Peyer's patch (tissue), 4 donors: ENCODE measurements around the gene DCDC2. TPM values are rescaled to one million over a fixed set of nuclear protein-coding genes. Genes with fewer than 3 reads are reported as not detected.
"Not testable (repeated sequence)": the region's sequence is repeated elsewhere in the genome, so short reads cannot be mapped to it uniquely, and the experiment has no call there.

Experiments
- DNase-seq, 3 donors: peaks; one replicate each; pipeline ENCODE4 v3.0.0-alpha.2; 2017 to 2019
- H3K27ac ChIP-seq, 4 donors: fragments of 200-600 bp; sonication (generic); one replicate each; pipeline ENCODE4 v1.5.1; 2016 to 2019
- H3K27me3 ChIP-seq, 2 donors: fragments of 200-600 bp; sonication (generic); one replicate each; pipeline ENCODE4 v1.5.1; 2019
- H3K36me3 ChIP-seq, 3 donors: fragments of 200-600 bp; sonication (generic); one replicate each; pipeline ENCODE4 v1.5.1; 2016 to 2019
- H3K4me1 ChIP-seq, 4 donors: fragments of 200-600 bp; sonication (generic); one replicate each; pipeline ENCODE4 v1.5.1; 2016 to 2019
- H3K4me3 ChIP-seq, 4 donors: fragments of 200-600 bp; sonication (generic); 1 replicate in 3 of 4; 2 replicates in 1 of 4; pipeline ENCODE4 v1.5.1; 2016 to 2019; ENCODE audit warnings: mild to moderate bottlenecking in 1 of 4
- H3K9me3 ChIP-seq, 4 donors: fragments of 200-600 bp; sonication (generic); one replicate each; pipeline ENCODE4 v1.5.1; 2016 to 2019; ENCODE audit warnings: mild to moderate bottlenecking in 1 of 4
- POLR2A ChIP-seq, 2 donors: fragments of 450-650 bp; IDR thresholded peaks; one replicate each; pipeline ENCODE4 v1.5.1; 2017; ENCODE audit warnings: antibody characterized with exemption in 2 of 2, mild to moderate bottlenecking in 2 of 2, moderate library complexity in 2 of 2
- total RNA-seq, 4 donors: library from RNA; depleted of rRNA; stranded (reverse); fragments of >200 nt; gene quantifications; one replicate each; pipeline ENCODE4 v1.1.0, GENCODE V29; 2016
- TF ChIP-seq, protein P1 (sequence below), 6 experiments: fragments of 450-650 bp in 4 of 6; fragments of 200-600 bp in 2 of 6; sonication (generic) in 1 of 6; IDR thresholded peaks; one replicate each; pipeline ENCODE4 v1.5.1; 2017 to 2019; ENCODE audit warnings: antibody characterized with exemption in 6 of 6, mild to moderate bottlenecking in 3 of 6, moderate library complexity in 1 of 6

The DCDC2 gene
- total RNA-seq, 4 donors from 2014 or later = 0.27 to 3.3 (median 0.63) TPM

DNA sequence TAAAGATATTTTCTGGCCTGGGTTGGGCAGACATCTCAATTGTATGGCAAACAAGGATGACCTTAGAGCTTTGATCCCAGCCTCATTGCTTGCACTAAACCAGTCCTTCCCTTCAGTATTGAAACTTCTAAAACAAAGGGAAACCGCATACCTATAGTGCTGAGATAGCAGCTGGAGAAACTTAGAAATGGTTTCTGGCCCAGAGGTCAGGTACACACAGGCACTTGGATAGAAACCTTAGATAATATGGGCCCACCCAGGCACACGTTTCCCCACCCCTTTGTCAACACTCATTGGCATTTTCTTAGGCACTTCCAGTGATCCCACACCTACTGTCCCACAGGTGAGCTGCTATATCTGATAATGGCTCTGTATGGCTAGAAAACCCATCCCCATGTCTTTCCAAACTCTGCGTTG lies 209.7 kb downstream of the DCDC2 start:
- Histone ChIP-seq H3K4me1 (no peaks in the 10 kb centered on the region), H3K9me3 (no peaks in the 10 kb centered on the region), H3K4me3 (no peak overlapping the region), H3K27me3 (no peaks in the 10 kb centered on the region), H3K27ac (no peak overlapping the region), H3K36me3 (no peaks in the 10 kb centered on the region)
- TF ChIP-seq, protein P1, sequence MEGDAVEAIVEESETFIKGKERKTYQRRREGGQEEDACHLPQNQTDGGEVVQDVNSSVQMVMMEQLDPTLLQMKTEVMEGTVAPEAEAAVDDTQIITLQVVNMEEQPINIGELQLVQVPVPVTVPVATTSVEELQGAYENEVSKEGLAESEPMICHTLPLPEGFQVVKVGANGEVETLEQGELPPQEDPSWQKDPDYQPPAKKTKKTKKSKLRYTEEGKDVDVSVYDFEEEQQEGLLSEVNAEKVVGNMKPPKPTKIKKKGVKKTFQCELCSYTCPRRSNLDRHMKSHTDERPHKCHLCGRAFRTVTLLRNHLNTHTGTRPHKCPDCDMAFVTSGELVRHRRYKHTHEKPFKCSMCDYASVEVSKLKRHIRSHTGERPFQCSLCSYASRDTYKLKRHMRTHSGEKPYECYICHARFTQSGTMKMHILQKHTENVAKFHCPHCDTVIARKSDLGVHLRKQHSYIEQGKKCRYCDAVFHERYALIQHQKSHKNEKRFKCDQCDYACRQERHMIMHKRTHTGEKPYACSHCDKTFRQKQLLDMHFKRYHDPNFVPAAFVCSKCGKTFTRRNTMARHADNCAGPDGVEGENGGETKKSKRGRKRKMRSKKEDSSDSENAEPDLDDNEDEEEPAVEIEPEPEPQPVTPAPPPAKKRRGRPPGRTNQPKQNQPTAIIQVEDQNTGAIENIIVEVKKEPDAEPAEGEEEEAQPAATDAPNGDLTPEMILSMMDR (IDR thresholded peaks at IDR 0.05) = no peak
- no peak for TF ChIP-seq POLR2A (IDR thresholded peaks at IDR 0.05)
- no peak for DNase-seq

DNA sequence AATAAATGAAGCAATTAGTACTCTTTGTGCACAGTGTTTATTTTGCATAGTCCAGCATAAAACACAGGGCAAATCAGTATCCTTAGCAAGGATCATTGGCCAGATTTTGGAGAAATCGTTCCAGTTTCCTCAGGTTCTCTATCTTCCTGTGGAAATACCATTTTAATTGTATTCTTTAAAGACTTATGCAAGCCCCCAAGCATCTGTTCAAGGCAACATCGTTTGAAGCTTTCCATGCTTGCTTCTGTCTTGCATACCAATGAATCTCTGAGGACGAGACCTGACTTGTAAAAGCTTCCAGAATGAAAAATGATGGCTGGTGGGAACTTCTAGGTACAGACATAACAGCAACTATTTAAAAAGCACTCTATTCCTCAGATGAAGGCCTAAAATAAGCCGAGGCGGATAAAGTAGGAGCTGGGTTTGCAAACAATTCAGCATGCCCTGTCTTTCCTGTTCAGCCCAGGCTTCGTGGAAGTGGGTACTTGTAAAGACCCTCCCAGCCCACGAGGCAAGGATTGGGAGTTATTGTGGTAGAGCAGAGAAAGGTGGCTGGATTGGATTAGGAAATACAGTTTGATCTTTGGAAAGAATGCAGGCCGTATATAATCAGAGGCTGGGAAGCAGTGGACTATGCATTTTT lies 210.2 kb downstream of the DCDC2 start:
- Histone ChIP-seq H3K36me3 (no peaks in the 10 kb centered on the region), H3K27me3 (no peaks in the 10 kb centered on the region), H3K4me3 (no peak overlapping the region), H3K4me1 (no peaks in the 10 kb centered on the region), H3K9me3 (no peaks in the 10 kb centered on the region), H3K27ac (no peak overlapping the region)
- DNase-seq = no peak
- TF ChIP-seq POLR2A (IDR thresholded peaks at IDR 0.05) = no peak
- TF ChIP-seq, protein P1 (IDR thresholded peaks at IDR 0.05) = no peak

DNA sequence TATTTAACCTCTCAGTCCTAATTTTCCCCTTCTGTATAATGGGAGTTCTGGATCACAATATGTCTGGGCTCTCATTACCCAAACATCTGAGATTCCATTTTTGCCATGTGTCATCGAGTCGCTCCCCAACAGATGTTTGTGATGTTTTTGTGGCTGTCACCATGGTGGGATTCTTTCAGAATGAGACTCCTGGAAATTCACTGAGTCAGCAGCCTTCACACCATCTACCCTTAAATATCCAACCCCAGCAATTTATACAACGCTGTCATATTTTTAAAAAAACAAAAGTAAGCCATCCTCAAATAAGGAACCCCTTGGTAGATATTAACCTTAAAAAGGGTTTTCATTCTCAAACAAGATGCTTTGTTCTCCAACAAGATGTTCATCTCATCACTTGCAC lies 211.0 kb downstream of the DCDC2 start:
- Histone ChIP-seq H3K27ac (no peak overlapping the region), H3K4me3 (no peak overlapping the region), H3K4me1 (no peaks in the 10 kb centered on the region), H3K9me3 (no peaks in the 10 kb centered on the region), H3K36me3 (no peaks in the 10 kb centered on the region), H3K27me3 (no peaks in the 10 kb centered on the region)
- no peak for DNase-seq
- TF ChIP-seq POLR2A (IDR thresholded peaks at IDR 0.05) = no peak
- TF ChIP-seq, protein P1 (IDR thresholded peaks at IDR 0.05) = no peak

DNA sequence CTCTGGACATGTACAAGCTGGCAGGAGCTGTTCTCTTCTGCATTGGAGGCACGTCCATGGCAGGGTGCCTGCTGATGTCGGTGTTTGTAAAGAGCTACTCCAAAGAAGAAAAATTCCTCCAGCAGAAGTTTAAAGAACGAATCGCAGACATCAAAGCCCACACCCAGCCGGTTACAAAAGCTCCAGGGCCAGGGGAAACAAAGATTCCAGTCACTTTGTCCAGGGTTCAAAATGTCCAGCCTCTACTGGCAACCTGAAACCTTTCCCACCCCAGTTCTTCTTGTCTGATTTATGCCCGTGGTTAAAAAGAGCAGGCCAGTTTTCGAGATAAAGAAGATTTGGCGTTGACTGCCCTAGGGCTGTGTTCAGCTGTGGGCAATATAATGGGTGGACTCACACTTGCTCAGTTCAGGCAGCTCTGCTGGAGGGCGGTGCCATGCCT lies 212.1 kb downstream of the DCDC2 start:
- Histone ChIP-seq H3K9me3 (no peaks in the 10 kb centered on the region), H3K4me1 (no peaks in the 10 kb centered on the region), H3K36me3 (no peaks in the 10 kb centered on the region), H3K27ac (no peak overlapping the region), H3K27me3 (no peaks in the 10 kb centered on the region), H3K4me3 (no peak overlapping the region)
- DNase-seq = no peak
- TF ChIP-seq, protein P1 (IDR thresholded peaks at IDR 0.05) = no peak

DNA sequence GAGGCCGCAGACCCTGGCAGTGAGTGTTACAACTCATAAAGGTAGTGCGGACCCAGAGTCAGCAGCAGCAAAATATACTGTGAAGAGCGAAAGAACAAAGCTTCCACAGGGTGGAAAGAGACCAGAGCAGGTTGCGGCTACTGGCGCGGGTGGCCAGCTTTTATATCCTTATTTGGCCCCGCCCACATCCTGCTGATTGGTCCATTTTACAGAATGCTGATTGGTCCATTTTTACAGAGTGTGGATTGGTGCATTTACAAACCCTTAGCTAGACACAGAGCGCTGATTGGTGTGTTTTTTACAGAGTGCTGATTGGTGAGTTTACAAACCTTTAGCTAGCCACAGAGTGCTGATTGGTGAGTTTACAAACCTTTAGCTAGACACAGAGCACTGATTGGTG lies 215.1 kb downstream of the DCDC2 start:
- DNase-seq, H3K4me1 ChIP-seq, H3K36me3 ChIP-seq, H3K27me3 ChIP-seq, H3K27ac ChIP-seq, H3K9me3 ChIP-seq, H3K4me3 ChIP-seq: not testable (repeated sequence)

DNA sequence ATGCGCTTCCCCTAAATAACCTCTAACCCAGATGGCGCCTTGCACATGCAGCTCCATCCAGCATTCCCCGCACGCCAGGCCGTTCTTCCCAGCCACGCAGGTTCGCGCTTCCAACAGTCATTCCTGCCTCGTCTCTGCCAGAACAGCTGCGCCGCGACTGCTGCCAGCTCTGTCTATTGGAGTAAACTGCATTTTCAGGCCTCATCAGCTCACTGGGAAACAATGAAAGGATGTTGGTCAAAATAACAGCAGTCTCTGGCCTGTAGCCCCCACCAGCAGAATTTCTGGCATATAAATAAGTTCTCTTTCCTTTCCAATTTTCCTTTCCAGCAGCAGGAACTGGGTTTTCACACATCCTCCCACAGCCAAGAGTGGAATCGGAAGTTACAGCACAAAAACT lies 217.3 kb downstream of the DCDC2 start:
- Histone ChIP-seq H3K27me3 (no peaks in the 10 kb centered on the region), H3K27ac (no peak overlapping the region), H3K4me1 (no peaks in the 10 kb centered on the region), H3K4me3 (no peak overlapping the region), H3K9me3 (no peaks in the 10 kb centered on the region), H3K36me3 (no peaks in the 10 kb centered on the region)
- TF ChIP-seq, protein P1 (IDR thresholded peaks at IDR 0.05) = no peak
- no peak for TF ChIP-seq POLR2A (IDR thresholded peaks at IDR 0.05)
- no peak for DNase-seq
